Stimulated activated CD4-positive, alpha-beta T cell treated with anti-CD3 and anti-CD28 coated beads, Interleukin-2, amount 100 ng/mL, for 4 hours (primary cell): ENCODE measurements around the gene CYTH4.

ENCODE experiments used
- DNase-seq: peaks from one replicate; pipeline ENCODE4 v3.0.0-alpha.2; 2020; ENCODE audit warnings: low read depth

The CYTH4 gene

DNA sequence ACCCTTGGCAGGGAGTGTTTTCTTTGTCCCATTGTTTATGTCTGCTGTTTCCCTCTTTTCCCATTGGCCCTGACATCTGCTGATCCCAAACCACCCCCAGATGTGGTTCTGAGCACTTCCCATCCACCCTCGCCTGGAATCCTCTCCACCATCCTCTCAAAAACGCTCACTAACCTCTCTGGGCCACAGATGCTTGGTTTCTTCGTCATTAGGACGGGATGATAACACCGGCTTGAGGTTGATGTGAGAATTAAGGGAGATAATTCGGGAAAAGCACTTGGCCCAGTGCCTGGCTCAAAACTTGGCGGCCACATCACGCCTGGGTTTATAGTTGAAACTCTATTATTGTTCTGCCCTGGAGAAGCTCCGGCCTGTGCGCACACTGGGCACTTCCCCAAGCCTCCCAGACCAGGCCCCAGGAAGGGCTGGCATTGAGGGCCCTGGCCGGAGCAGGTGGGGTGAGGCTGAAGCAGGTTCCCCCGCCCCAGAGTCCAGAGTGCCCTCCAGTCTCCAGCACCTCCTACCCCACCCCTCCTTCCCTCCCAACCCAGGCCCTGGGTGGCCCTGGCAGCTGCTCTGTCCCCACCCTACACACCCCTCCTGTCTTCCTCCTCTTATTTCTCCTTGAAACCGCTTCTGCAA, 63.7 kb downstream of the CYTH4 start:
- no peak for DNase-seq

- no peak for DNase-seq
These were observed 64.2 kb downstream of the CYTH4 start for GRCh38 chr22:37346505-37346895.

DNA sequence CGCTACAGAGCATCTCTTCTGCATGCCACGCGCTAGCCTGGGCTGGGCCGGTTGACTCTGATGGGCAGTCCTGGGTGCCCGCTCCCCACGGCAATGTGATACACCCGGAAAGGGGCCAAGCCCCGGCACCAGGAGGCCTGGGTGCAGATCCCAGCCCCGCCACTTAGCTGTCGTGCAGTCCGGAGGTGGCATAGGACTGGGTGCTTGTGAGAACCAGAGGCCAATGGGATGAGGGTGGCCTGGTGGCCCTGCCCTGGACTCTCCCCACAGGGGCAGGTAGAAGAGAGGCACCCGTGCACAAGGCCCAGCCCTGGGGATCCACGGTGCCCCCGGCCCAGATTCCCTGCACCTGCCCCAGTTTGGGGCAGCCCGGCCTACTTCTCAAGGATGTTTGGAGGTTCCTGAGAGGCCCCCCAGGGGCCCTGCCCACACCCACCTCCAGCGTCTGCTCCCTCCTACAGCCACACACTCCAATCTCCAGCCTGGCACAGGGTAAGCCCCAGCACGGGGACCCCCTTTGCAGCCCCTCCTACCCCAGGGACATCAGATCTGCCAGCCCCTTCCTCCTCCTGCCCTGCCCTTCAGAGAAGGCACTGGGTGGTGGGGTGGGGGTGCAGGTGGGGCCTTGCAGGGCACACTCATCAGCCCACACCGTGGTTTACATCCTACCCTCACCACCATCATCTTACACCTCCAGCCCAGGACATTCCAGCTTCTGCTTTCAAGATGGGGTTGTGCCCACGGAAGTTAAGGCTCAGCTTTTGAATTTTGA, 66.9 kb downstream of the CYTH4 start:
- DNase-seq: no peak

GRCh38 chr22:37351232-37351631, 68.9 kb downstream of the CYTH4 start:
- DNase-seq: no peak

- DNase-seq: no peak
These were observed 70.2 kb downstream of the CYTH4 start for GRCh38 chr22:37352481-37352880.

GRCh38 chr22:37353839-37354238, 71.5 kb downstream of the CYTH4 start:
- no peak for DNase-seq

DNA sequence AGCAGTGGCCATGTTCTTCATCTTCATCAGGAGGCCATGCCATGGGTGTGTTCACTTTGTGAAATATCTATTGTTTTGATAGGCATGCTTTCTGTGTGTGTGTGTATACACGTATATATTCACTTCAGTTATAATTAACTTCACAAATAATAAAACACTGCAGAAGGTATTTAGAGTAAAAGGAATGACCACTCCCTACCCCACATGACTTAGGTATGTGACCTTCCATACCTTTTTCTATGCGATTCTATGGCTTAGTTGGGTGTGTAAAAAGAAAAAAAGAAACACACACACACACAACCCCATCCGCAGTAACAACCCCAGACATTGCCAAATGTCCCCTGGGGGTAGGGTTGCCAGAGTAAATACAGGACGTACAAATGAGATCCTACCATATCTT, 72.0 kb downstream of the CYTH4 start:
- no peak for DNase-seq

DNA sequence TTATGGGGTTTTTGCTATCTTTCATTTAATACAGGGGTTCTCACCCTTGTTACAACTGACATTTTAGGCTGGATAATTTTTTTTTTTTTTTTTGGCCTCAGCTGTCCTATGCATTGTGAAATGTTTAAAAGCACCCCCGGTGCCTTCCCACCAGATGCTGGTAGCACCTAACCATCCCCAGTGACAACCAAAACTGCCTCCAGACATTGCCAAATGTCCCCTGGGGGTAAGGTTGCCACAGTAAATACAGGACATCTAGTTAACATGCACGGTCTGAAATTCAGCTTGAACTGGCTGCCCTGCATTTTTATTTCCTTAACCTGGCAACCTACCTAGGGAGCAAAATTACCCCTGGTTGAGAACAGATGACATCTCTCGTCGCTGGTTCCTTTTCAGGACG, 72.4 kb downstream of the CYTH4 start:
- no peak for DNase-seq

DNA sequence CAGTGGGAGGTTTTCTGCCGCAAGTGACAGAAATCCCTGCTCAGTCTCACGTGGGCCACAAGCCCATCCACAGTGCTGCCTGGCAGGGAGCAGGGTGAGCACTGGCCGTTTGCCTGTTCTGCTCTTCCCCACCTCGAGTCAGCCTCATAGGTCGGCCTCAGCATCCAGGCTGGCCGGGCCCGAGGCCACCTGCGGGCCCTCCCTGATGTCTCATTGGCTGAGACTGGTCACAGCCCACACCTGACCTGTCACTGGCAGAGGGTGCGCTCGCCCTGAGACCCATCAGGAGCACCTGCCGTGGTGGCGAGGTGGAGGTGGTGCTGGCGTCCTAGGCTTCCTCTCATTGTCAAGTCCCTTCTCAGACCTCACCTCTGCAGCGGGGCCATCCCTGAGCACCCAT, 72.9 kb downstream of the CYTH4 start:
- no peak for DNase-seq

DNA sequence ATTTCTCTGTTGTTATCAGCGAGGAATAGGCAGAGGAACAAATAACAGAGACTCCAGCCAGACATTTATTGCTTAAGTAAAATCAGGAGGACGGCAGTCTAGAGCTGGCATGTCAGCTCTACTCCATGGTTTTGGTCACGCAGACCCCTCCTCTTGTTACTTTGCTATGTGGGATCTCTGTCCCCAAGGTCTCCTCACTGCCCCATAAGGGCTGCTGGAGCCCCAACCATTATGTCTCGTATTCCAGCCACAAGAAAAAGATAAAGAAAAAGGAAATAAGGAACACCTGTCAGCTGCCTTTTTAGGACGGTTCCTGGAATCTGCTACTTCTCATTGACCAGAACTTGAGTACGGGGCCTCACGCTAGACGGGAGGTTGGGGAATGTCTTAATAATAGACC, 74.6 kb downstream of the CYTH4 start:
- DNase-seq: no peak

DNA sequence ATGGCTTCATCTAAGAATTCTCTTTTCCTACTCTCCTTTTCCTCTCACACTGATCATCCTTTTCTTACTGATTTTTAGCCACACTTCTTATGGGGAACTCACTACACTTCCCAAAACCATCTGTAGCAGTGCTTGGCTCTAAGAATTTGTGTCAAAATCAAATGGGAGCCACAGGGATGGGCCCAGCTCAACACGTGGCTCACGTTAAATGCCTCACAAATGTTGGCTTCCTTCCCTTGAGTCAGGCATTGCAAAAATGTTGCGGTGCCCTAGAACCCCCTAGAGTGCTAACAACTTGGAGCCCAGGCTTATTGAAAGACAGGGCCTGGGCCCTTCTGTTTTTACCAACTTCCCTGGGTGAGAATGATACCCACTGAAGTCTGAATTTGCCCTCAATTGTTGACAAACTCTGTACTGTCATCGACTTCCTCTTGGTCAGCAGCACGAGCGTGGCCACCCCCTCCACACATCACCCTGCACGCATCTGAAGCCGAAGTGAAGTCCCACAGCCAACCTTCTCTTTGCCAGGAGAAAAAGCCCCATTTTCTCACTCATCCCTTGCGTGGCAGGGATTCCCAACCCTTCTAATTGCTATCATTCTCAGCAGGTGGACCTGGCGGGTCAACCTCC, 75.3 kb downstream of the CYTH4 start:
- no peak for DNase-seq

GRCh38 chr22:37358386-37358785, 76.1 kb downstream of the CYTH4 start:
- DNase-seq: no peak

- no peak for DNase-seq
These were observed 76.6 kb downstream of the CYTH4 start for GRCh38 chr22:37358917-37359316.

DNA sequence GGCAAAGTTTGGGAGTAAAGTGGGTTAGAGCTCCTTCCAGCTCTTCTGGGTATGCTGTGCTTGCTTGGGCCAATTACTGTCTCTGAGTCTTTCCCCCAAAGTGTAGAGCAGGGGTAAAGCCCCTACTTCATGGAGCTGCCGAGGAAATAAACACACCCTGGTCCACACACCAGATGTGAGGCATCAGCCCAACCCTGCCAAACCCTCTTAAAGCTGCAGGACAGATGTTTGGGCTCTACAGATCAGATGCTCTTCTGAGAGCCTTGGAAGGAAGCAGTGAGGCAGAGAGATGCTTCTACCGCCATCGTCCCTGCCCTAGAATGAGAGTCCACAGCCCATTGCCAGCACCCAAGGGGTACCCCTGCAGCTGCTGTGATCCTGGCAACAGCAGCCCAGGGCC, 80.3 kb downstream of the CYTH4 start:
- no peak for DNase-seq

DNA sequence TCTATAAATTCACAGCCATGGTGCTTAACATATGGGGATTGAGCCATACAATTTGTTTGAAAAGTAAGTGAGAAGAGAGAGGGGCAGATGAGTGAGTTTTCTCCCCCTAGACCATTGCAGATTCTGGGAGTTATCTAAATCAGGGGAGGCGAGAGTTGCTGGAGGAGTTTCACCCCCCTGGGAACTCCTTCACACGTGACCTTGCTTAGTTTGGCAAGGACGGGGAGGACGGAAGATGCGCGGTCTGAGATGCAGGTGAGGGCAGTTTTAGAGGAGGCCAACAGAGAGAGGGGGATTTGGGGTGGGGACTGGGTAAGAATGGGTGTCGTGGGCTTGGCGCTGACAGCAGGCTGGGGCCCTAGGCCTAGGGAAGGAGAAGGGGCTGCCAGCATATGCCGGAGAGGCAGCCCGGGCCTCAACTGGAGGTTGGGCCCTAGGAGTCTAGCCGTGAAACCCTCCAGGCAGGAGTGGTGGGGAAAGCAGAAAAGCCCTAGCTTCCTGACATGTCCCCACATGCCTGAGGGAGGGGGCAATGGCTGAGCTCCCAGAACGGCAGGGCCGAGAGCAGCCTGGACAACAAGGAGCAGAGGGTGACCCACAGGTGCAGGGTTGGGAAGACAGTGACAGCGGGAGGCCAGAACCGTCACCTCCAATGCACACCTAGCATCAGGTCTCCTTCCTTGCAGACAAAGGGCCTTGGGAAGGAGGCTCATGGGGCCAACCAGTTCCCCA, 81.1 kb downstream of the CYTH4 start:
- DNase-seq: no peak
